ENCODE measurements around the gene DLK2.

Gene DLK2

GRCh38 chr6:43481075-43481474 is 25.7 kb upstream of the DLK2 start:
- no peak overlapping the region for H3K27ac ChIP-seq
- no peak for TF ChIP-seq CTCF (conservative IDR thresholded peaks at IDR 0.05)

GRCh38 chr6:43478008-43478372 is 22.6 kb upstream of the DLK2 start:
- H3K27ac ChIP-seq: peak overlapping the region; percentile 80
- no peak for TF ChIP-seq CTCF (conservative IDR thresholded peaks at IDR 0.05)

GRCh38 chr6:43477235-43478007 is 22.1 kb upstream of the DLK2 start, which contains the start of gene TJAP1:
TSS of gene TJAP1 (plus strand) at chr6:43477570. CDS start at chr6:43499002, 21,432 bp downstream.
- no peak for TF ChIP-seq CTCF (conservative IDR thresholded peaks at IDR 0.05)
- peak within 1 kb of the TSS; percentile 80 for H3K27ac ChIP-seq

- peak overlapping the region; percentile 80 for H3K27ac ChIP-seq
- no peak for TF ChIP-seq CTCF (conservative IDR thresholded peaks at IDR 0.05)
These were observed 21.4 kb upstream of the DLK2 start for GRCh38 chr6:43476746-43477145.

GRCh38 chr6:43475516-43475915 is 20.2 kb upstream of the DLK2 start:
- H3K27ac ChIP-seq: no peak overlapping the region

GRCh38 chr6:43472515-43472914 is 17.2 kb upstream of the DLK2 start:
- H3K27ac ChIP-seq: no peak overlapping the region
- TF ChIP-seq CTCF (conservative IDR thresholded peaks at IDR 0.05): no peak

More at GRCh38 chr6:43475516-43475915, 20.2 kb upstream of the DLK2 start:
- TF ChIP-seq CTCF (conservative IDR thresholded peaks at IDR 0.05): no peak

- peak overlapping the region; percentile 33 for H3K27ac ChIP-seq
- no peak for TF ChIP-seq CTCF (conservative IDR thresholded peaks at IDR 0.05)
These were observed 16.1 kb upstream of the DLK2 start for GRCh38 chr6:43471399-43471798.
